Measurements from ENCODE around the gene ASAP2.

Gene ASAP2

DNA sequence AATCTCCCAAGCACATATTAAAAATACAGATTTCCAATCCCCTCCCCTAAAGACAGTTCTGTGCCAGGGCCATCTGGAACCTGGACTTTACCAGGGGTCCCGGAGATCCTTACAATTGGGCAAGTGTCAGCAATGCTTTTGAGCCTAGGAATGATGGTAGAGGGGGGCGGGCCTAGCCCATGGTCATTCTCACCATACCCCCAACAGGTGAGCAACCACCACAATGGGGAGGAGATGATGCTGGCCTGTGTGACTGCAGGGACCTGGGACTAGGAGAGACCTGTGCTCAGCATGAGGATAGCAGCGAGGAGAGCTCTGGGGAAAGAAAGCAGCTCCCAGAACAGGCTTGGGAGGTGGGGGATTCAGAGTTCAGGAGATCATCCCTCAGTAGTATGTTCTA is 13.9 kb upstream of the ASAP2 start:
- TF ChIP-seq SIN3A (IDR thresholded peaks at IDR 0.05; ENCODE audit: borderline replicate concordance, insufficient read depth, low read length) (no peak), FOXP2 (optimal IDR thresholded peaks at IDR 0.05; ENCODE audit: borderline replicate concordance, extremely low read depth, extremely low read length, insufficient read depth) (no peak), POLR2AphosphoS5 (IDR thresholded peaks at IDR 0.05; ENCODE audit: low read depth, low read length) (no peak), TAF1 (IDR thresholded peaks at IDR 0.05; ENCODE audit: borderline replicate concordance, insufficient read depth, low read length) (no peak)
- TF ChIP-seq, protein P1, sequence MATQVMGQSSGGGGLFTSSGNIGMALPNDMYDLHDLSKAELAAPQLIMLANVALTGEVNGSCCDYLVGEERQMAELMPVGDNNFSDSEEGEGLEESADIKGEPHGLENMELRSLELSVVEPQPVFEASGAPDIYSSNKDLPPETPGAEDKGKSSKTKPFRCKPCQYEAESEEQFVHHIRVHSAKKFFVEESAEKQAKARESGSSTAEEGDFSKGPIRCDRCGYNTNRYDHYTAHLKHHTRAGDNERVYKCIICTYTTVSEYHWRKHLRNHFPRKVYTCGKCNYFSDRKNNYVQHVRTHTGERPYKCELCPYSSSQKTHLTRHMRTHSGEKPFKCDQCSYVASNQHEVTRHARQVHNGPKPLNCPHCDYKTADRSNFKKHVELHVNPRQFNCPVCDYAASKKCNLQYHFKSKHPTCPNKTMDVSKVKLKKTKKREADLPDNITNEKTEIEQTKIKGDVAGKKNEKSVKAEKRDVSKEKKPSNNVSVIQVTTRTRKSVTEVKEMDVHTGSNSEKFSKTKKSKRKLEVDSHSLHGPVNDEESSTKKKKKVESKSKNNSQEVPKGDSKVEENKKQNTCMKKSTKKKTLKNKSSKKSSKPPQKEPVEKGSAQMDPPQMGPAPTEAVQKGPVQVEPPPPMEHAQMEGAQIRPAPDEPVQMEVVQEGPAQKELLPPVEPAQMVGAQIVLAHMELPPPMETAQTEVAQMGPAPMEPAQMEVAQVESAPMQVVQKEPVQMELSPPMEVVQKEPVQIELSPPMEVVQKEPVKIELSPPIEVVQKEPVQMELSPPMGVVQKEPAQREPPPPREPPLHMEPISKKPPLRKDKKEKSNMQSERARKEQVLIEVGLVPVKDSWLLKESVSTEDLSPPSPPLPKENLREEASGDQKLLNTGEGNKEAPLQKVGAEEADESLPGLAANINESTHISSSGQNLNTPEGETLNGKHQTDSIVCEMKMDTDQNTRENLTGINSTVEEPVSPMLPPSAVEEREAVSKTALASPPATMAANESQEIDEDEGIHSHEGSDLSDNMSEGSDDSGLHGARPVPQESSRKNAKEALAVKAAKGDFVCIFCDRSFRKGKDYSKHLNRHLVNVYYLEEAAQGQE (IDR thresholded peaks at IDR 0.05; ENCODE audit: insufficient read depth in 1 of 2, low read depth in 2 of 2, low read length in 2 of 2), result no peak

DNA sequence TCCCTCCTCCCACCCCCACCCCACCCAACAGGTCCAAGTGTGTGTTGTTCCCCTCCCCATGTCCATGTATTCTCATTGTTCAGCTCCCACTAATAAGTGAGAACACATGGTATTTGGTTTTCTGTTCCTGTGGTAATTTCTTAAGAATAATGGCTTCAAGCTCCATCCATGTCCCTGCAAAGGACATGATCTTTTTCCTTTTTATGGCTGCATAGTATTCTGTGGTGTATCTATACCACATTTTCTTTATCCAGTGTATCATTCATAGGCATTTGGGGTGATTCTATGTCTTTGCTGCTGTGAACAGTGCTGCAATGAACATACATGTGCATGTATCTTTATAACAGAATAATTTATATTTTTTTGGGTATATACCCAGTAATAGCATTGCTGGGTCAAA is 12.3 kb upstream of the ASAP2 start:
- TF ChIP-seq, protein P1 (IDR thresholded peaks at IDR 0.05; ENCODE audit: insufficient read depth in 1 of 2, low read depth in 2 of 2, low read length in 2 of 2), result no peak
- TF ChIP-seq FOXP2 (optimal IDR thresholded peaks at IDR 0.05; ENCODE audit: borderline replicate concordance, extremely low read depth, extremely low read length, insufficient read depth) (no peak), SIN3A (IDR thresholded peaks at IDR 0.05; ENCODE audit: borderline replicate concordance, insufficient read depth, low read length) (no peak), TAF1 (IDR thresholded peaks at IDR 0.05; ENCODE audit: borderline replicate concordance, insufficient read depth, low read length) (no peak), POLR2AphosphoS5 (IDR thresholded peaks at IDR 0.05; ENCODE audit: low read depth, low read length) (no peak)

DNA sequence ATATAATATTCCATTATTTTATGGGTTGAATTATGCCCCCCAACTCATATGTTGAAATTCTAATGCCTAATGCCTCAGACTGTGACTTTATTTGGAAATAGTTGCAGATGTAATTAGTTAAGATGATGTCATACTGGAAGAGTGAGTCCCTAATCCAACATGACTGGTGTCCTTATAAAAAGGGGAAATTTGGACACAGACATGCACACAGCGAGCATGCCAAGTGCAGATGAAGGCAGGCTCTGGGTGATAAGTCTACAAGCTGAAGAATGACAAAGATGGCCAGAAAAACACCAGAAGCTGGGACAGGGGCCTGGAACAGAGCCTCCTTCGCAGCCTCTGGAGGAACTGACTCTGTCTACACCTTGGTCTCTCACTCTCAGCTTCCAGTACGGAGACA is 10.0 kb upstream of the ASAP2 start:
- TF ChIP-seq TAF1 (IDR thresholded peaks at IDR 0.05; ENCODE audit: borderline replicate concordance, insufficient read depth, low read length) (no peak), SIN3A (IDR thresholded peaks at IDR 0.05; ENCODE audit: borderline replicate concordance, insufficient read depth, low read length) (no peak), FOXP2 (optimal IDR thresholded peaks at IDR 0.05; ENCODE audit: borderline replicate concordance, extremely low read depth, extremely low read length, insufficient read depth) (no peak), POLR2AphosphoS5 (IDR thresholded peaks at IDR 0.05; ENCODE audit: low read depth, low read length) (no peak)
- TF ChIP-seq, protein P1 (IDR thresholded peaks at IDR 0.05; ENCODE audit: insufficient read depth in 1 of 2, low read depth in 2 of 2, low read length in 2 of 2), result no peak

DNA sequence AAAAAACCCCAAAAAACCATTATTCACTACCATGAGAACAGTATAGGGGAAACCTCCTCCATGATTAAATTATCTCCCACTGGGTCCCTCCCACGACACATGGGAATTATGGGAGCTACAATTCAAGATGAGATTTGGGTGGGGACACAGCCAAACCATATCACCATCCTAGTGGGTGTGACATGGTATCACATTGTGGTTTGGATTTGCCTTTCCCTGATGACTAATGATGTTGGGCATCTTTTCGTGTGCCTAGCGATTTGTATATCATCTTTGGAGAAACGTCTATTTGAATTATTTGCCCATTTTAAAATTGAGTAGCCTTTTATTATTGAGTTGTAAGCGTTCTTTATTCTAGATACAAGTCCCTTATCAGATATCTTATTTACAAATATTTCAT is 8.7 kb upstream of the ASAP2 start:
- TF ChIP-seq TAF1 (IDR thresholded peaks at IDR 0.05; ENCODE audit: borderline replicate concordance, insufficient read depth, low read length), result no peak
- no peak for TF ChIP-seq SIN3A (IDR thresholded peaks at IDR 0.05; ENCODE audit: borderline replicate concordance, insufficient read depth, low read length)
- TF ChIP-seq, protein P1 (IDR thresholded peaks at IDR 0.05; ENCODE audit: insufficient read depth in 1 of 2, low read depth in 2 of 2, low read length in 2 of 2), result no peak
- no peak for TF ChIP-seq POLR2AphosphoS5 (IDR thresholded peaks at IDR 0.05; ENCODE audit: low read depth, low read length)
- no peak for TF ChIP-seq FOXP2 (optimal IDR thresholded peaks at IDR 0.05; ENCODE audit: borderline replicate concordance, extremely low read depth, extremely low read length, insufficient read depth)

All from PFSK-1 (cell line).